Activated naive CD4-positive, alpha-beta T cell treated with Interleukin-2 at 50 U/mL for 16 hours (primary cell): ENCODE results near the gene TDRD10.

ENCODE experiments used
- DNase-seq: peaks from one replicate; pipeline ENCODE4 v3.0.0-alpha.2; 2020

TDRD10 gene

DNA sequence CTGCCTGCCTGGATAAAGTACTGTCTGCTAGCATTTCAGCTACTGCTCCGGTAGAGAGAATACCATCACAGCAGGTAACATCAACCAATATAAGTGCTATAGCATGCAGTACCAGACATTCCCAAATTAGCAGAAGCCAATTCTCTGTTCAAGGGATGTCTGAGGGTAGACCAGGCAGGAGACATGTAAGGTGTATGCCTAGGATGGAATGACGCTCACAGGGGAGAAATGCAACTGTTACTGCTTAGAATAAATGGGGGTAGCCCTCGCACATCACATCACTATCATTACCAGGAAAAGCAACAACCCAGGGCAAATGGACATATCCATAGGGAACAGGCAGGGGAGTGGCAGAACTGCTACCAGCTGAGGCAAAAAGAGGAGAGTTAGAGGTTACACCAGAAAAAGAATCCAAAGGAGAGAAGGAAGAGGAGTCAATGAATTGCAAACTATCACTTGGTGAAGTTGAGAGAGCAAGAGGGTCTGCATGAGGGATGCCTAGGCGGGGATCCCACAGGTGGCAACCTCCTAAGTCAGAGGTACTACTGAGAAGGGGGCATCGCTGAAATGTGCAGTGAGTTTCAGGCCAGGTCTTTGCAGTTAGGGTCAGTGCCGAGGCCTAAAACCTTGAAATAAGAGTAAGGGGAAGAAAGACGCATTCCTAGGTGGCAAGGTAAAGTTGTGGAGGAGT is 55.4 kb downstream of the TDRD10 start:
- DNase-seq, result no peak

DNA sequence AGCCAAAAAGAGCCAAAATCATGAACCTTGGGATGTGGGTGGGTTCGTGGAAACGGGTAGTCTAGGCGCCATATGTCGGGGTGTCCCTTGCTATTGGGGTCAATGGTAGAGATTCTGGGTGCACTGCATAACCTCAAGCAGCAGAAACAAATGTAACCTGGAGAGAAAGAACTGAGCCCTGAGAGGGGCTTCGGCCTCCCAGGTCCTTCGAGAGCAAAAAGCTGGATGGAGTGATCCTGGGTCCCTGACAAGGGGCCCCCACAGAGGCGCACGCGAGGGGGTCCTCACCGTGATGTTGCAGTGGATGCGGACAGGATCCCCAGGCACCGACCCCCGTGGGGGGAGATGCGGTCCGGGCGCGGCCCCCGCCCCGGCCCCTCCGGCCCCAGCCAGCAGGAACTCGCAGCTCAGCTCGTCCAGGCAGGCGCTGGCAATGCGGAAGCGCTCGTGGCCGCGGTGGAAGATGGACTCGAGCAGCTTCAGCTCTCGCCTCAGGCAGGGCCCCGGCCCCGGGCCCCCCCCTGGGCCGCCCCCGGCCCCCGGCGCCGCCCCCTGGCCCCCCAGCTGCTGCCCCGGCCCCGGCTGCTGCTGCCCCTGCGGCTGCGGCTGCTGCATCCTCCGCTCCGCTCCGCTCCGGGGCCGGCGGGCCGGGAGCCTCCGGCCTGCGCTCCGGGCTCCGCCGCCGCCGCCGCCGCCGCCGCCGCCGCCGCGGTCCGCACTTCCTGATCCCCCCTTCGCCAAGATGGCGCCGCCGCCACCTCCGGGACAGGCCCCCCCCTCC is 56.1 kb downstream of the TDRD10 start, which contains the start of gene UBE2Q1:
UBE2Q1 (minus strand) TSS at position 724 of the 781 bp plus-strand sequence; CDS start at position 615, 109 bp downstream.
- peak; percentile 36 for DNase-seq

DNA sequence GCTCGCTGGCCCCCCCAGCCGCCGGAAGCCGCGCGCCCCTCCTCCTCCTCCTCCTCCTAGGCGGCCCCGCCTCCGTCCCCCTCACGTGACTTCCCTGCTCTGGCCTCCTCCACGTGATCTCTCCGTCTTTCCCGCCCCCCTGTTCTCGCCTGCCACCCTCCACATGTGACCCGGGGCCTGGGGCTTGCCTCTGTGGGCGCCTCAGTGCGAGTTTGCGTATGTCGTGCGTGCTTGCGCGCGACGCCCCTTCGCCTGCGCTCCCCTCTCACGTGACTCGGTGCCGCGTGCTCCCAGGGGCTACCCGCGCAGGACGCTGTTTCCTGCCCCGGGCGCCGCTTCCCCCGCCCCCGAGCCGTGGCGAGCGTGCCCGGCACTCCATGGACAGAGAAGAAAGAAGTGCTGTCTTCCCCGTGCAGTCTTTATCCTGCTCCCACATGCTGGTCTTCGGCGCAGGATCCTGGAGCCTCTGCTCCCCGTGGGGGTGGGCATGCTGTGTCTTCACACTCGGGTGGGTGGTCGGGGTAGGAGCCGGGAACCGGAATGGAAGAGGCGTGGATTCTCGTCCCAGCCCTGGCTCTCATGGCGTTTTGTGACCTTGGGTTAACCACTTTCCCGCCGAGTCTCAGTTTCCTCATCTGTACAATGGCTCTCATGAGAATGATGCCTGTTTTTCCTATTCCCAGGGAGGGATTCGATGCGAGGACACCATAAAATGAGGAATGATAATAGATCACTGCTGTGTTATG is 56.9 kb downstream of the TDRD10 start:
- peak; percentile 100 for DNase-seq

DNA sequence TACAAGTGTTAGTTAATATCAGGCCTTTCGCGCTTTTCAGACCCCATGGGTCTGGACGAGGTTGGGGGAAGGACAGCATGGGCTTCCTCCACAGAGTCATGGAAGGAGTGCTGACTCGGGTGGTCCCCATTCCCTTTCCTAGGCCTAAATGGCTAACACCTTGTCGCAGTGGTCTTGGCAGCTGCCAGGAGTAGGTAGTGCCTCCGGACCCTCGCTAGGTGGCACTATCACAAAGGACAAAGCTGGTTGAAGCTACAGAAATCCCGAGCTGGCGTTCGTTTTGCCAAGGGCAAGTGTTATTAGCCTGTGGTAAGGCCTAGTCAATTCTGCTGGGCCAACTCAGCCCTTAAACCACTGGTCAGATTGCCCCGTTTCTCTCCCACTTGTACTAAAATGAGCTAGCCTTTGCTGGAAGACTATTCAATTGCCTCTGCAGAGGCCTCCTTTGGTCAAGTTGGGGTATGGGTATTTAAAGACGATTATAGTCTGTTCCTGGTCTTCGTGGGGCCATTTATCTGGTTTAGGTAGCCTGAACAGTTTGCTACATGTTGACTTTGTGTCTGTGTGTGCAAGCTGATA is 57.5 kb downstream of the TDRD10 start:
- DNase-seq, result peak; percentile 82

DNA sequence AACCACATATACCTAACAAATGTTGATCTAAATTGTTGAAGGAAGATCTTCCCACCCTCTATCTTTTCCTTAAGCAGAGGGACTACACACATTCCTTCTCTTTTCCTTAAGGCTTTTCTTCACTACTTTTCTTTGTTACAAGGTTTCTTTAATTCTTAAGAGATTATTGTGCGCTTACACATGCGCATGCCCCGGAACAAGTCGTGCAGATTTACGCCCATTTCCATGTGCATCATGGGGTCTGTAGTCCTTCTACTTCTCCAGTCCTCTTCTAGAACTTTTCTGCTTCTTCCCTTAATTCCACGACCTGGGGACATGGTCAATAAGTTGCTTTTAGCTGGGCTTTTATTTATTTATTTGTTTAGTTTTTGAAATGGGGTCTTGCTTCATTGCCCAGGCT is 63.9 kb downstream of the TDRD10 start:
- DNase-seq, result no peak

DNA sequence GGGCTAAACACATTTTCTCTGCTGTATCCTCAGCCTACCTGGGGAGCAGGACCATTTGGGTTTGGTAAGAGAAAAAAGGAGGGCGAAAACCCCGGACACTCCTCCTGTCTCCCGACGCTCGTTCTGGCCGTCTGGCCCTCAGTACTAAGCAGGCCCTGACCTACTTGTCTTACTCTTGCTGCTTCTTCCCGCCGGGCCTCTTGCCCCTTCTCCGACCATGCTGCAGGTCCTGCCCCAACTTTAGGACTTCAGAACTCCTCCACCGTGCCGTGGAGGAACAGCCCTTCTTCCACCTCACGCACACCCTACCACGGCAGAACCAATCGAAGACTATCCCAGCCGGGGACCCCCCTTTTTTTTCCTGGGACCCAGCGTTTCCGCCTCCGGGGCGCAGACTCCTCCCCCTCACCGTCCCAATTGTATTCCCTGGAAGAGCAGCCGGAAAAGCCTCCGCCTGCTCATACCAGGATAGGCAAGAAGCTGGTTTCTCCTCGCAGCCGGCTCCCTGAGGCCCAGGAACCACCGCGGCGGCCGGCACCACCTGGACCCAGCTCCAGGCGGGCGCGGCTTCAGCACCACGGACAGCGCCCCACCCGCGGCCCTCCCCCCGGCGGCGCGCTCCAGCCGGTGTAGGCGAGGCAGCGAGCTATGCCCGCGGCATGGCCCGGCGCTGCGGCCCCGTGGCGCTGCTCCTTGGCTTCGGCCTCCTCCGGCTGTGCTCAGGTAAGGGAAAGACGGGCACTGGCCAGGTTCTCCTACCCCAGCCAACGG is 65.6 kb downstream of the TDRD10 start, which contains the start of gene CHRNB2:
CHRNB2 (plus strand) TSS at position 393 of the 771 bp plus-strand sequence; CDS start at position 660, 267 bp downstream.
- DNase-seq, result peak; percentile 76

DNA sequence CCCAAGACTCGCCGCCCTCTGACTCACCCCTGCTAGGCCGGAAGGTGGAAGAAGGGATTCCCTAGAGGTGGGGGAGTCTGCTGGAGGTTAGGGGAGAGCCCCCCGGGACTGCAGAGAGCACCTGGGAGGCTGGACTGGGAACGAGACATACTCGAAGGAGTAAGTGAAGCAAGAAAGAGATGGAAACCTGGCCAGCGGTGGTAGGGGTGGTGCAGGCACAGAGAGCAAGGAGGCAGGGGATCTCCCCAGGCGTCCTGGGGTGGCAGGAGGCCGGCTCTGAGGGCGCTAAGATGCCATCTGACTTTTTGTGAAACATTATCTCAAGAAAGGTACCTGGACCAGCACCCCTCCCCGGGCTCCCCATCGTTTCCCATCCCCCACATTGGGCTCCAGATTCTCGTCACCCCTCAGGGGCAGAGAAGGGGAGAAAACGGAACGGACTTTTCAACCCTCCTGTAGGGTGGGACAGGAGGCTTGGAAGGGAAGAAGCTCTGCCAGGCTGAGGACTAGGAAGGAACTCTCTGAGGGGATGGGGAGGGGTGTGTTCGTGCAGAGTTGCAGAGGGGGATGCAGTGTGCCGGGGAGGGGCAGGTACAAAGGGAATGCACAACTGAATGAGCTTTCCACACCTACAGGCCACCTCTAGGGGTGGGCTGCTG is 66.3 kb downstream of the TDRD10 start:
- no peak for DNase-seq

DNA sequence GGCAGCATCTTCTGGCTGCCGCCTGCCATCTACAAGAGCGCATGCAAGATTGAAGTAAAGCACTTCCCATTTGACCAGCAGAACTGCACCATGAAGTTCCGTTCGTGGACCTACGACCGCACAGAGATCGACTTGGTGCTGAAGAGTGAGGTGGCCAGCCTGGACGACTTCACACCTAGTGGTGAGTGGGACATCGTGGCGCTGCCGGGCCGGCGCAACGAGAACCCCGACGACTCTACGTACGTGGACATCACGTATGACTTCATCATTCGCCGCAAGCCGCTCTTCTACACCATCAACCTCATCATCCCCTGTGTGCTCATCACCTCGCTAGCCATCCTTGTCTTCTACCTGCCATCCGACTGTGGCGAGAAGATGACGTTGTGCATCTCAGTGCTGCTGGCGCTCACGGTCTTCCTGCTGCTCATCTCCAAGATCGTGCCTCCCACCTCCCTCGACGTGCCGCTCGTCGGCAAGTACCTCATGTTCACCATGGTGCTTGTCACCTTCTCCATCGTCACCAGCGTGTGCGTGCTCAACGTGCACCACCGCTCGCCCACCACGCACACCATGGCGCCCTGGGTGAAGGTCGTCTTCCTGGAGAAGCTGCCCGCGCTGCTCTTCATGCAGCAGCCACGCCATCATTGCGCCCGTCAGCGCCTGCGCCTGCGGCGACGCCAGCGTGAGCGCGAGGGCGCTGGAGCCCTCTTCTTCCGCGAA is 69.4 kb downstream of the TDRD10 start:
- DNase-seq, result no peak

- no peak for DNase-seq
Observed at GRCh38 chr1:154571964-154572288, 69.9 kb downstream of the TDRD10 start.

GRCh38 chr1:154572468-154573167 is 70.6 kb downstream of the TDRD10 start:
- no peak for DNase-seq

DNA sequence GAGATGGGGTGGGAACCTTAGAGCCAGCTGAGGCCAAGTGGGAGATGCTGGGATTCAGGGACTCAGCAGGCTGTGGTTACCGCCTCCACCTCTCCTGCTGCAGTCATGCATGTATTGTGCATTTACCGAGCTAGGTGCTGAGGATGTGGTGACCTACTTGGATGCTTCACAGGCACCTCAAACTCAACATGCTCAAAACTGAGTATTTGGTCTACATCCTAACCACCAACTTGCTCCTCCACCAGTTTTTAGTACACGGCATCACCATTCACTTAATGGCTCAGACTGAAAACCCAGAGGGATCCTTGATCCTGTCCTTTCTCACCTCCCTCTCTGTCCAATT is 71.1 kb downstream of the TDRD10 start:
- no peak for DNase-seq

DNA sequence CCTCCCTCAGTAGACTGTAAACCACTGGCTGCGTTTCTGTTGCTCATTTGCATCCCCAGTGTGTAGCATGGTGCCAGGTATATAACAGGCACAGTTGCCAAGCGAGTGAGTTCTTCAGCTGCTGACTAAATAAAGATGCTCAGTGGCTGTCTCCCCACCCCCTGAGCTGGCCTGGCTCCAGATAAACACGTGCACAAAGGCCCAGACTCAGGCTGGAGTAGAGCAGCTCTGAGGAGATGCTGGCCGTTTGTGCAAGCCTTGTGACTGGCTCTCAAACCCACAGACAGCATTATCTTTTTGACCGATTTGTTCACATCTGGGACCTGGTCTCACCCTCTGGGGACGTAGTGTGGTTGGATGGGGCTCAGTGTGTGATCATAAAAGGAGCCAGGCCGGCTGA is 72.7 kb downstream of the TDRD10 start:
- no peak for DNase-seq

- no peak for DNase-seq
Observed at GRCh38 chr1:154575147-154575927, 73.3 kb downstream of the TDRD10 start.

GRCh38 chr1:154575951-154576566 is 74.0 kb downstream of the TDRD10 start:
- DNase-seq, result no peak

DNA sequence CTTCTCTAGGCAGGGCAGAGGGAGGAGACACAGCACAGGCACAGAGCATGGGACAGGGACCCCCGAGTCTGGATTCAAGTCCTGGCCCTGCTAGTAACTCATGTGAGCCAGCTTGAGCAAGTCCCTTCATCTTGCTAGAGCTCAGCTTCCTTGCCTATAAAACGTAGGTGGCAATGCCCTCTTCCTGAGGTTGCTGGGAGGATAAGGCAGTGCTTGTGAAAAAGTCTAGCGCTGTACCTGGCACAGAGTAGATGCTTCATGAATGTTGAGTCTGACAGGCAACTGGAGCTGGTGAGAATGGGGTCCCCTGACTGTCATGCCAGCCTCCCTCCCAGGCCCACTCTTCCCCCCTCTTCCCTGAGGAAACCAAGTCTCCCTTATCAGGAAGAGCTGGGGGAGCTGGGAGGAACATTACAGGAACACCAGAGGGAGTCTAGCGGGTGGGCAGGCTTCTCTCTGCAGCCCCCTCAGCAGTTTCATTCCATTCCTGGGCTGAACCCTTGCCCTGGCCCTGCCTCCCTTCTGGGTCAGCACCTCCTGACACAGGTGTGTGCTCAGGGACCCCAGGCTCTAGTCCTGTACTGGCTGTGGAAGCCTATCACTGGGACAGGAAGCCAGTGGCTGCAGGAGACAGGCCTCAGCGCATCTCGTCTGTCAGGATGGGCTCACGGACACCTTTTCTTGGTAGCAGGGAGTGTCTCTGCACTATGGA is 75.5 kb downstream of the TDRD10 start:
- no peak for DNase-seq

GRCh38 chr1:154578058-154578418 is 76.0 kb downstream of the TDRD10 start:
- no peak for DNase-seq

DNA sequence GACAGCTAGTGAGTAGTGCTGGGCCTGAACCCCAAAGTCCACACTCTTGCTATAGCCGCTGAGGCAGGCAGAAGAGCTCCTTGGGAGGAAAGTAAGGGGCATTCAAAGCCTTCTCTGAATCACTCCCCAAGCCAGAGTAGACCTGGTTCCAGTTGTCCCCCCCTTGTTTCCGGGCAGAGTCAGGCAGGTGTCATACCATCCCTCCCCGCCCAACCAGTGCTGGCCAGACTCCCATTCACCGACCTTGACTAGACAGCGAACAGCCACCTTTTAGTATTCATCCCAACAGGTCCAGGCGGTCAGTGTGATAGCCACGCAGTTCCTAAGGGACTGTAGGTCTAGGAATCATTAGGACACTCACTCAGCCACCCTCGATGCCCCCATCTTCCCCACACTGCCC is 77.4 kb downstream of the TDRD10 start:
- no peak for DNase-seq

- DNase-seq, result no peak
Observed at GRCh38 chr1:154581766-154582165, 79.7 kb downstream of the TDRD10 start.

DNA sequence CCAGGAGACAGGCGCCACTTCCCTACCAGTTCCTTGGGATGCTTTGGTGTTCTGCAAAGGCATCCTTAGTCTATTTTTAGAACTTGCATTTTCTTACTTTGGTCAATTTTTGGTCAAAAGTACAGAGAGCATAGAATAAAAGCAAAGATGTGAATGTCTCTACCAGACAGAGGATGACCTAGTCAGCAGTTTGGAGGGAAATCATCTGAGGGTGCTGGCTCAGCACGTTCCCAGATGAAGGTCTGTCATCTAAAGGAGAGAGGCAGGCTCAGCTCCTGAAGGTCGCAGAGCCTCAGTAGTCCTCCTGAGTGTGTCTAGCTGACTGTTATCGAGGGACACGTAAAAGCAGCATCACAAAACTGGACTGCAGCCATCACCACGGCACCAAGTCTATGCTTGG is 80.9 kb downstream of the TDRD10 start:
- no peak for DNase-seq
